Ishikawa (cell line): ENCODE data around the gene COL23A1.

Experiments
- CEBPB ChIP-seq: IDR thresholded peaks from 2 replicates; pipeline ENCODE4 v1.6.1; 2012
- CREB1 ChIP-seq: IDR thresholded peaks from 2 replicates; pipeline ENCODE4 v1.6.1; 2012; ENCODE audit warnings: low read depth
- EGR1 ChIP-seq: IDR thresholded peaks from 2 replicates; pipeline ENCODE4 v1.6.1; 2012
- EP300 ChIP-seq: IDR thresholded peaks from 2 replicates; pipeline ENCODE4 v1.6.1; 2012; ENCODE audit warnings: borderline replicate concordance
- FOXM1 ChIP-seq: IDR thresholded peaks from 2 replicates; pipeline ENCODE4 v1.6.1; 2012; ENCODE audit warnings: low read depth, borderline replicate concordance
- MAX ChIP-seq: IDR thresholded peaks from 2 replicates; pipeline ENCODE4 v1.6.1; 2012
- NFIC ChIP-seq: IDR thresholded peaks from 2 replicates; pipeline ENCODE4 v1.6.1; 2012
- RAD21 ChIP-seq: IDR thresholded peaks from 2 replicates; pipeline ENCODE4 v1.6.1; 2012; ENCODE audit warnings: low read depth
- REST ChIP-seq: IDR thresholded peaks from 2 replicates; pipeline ENCODE4 v1.6.1; 2012; ENCODE audit warnings: low read depth, mild to moderate bottlenecking
- TAF1 ChIP-seq: IDR thresholded peaks from 2 replicates; pipeline ENCODE4 v1.6.1; 2012; ENCODE audit warnings: low read depth, mild to moderate bottlenecking
- TCF12 ChIP-seq: IDR thresholded peaks from 2 replicates; pipeline ENCODE4 v1.6.1; 2012; ENCODE audit warnings: low read depth
- TEAD4 ChIP-seq: IDR thresholded peaks from 2 replicates; pipeline ENCODE4 v1.6.1; 2012
- USF1 ChIP-seq: IDR thresholded peaks from 2 replicates; pipeline ENCODE4 v1.6.1; 2012
- YY1 ChIP-seq: IDR thresholded peaks from 2 replicates; pipeline ENCODE4 v1.6.1; 2012; ENCODE audit warnings: low read depth
- ZBTB7A ChIP-seq: IDR thresholded peaks from 2 replicates; pipeline ENCODE4 v1.6.1; 2012; ENCODE audit warnings: low read depth

The COL23A1 gene

GRCh38 chr5:178504340-178504960 is 85.7 kb downstream of the COL23A1 start:
- TF ChIP-seq MAX (no peak), EGR1 (no peak), REST (no peak), CEBPB (no peak), RAD21 (no peak), TAF1 (no peak), CREB1 (no peak), TEAD4 (no peak)

- no peak for TF ChIP-seq TAF1
- TF ChIP-seq YY1, result no peak
- TF ChIP-seq EGR1, result no peak
- TF ChIP-seq EP300, result no peak
- TF ChIP-seq FOXM1, result no peak
- no peak for TF ChIP-seq USF1
- TF ChIP-seq TEAD4, result no peak
- no peak for TF ChIP-seq ZBTB7A
- TF ChIP-seq MAX, result no peak
- no peak for TF ChIP-seq CREB1
- TF ChIP-seq REST, result no peak
- TF ChIP-seq TCF12, result no peak
These were observed 87.6 kb downstream of the COL23A1 start for GRCh38 chr5:178502401-178503100.

- no peak for TF ChIP-seq TAF1
- TF ChIP-seq USF1, result no peak
- TF ChIP-seq MAX, result no peak
- TF ChIP-seq CREB1, result no peak
These were observed 90.8 kb downstream of the COL23A1 start for GRCh38 chr5:178499352-178499751.

- no peak for TF ChIP-seq TEAD4
- TF ChIP-seq TCF12, result no peak
- TF ChIP-seq ZBTB7A, result no peak
- no peak for TF ChIP-seq CREB1
- TF ChIP-seq RAD21, result no peak
- no peak for TF ChIP-seq MAX
These were observed 93.6 kb downstream of the COL23A1 start for GRCh38 chr5:178496642-178497041.

GRCh38 chr5:178496214-178496613 is 94.0 kb downstream of the COL23A1 start:
- TF ChIP-seq TAF1 (no peak), MAX (no peak), NFIC (no peak), YY1 (no peak), CEBPB (no peak), EP300 (no peak), RAD21 (no peak), ZBTB7A (no peak), CREB1 (no peak), TCF12 (no peak)

- TF ChIP-seq RAD21 (no peak), REST (no peak), YY1 (no peak), NFIC (no peak), CREB1 (no peak), FOXM1 (no peak), EGR1 (no peak), MAX (no peak), ZBTB7A (no peak), EP300 (no peak), TCF12 (no peak), CEBPB (no peak), TEAD4 (no peak), TAF1 (no peak), USF1 (no peak)
These were observed 94.5 kb downstream of the COL23A1 start for GRCh38 chr5:178495706-178496105.
